B cell (primary cell): ENCODE results near the gene MICAL3. TPM values are rescaled to one million over a fixed set of nuclear protein-coding genes. Genes with fewer than 3 reads are reported as not detected.

Experiments
- ATAC-seq: fragments of 200-7000 bp; cut with Tn5 transposase; one replicate; pipeline ENCODE4 v1.10.0; 2021; ENCODE audit warnings: low read depth, mild to moderate bottlenecking, moderate number of reproducible peaks, moderate library complexity
- CTCF ChIA-PET: fragments of 350-600 bp; sonication (Branson Sonifier 250); formaldehyde crosslinking; loops from one replicate; lab custom pipeline; 2021; ENCODE audit warnings: antibody characterized with exemption, inconsistent platforms; lab: Charles Lee
- POLR2A ChIA-PET: fragments of 350-600 bp; sonication (Branson Sonifier 250); formaldehyde crosslinking; loops from one replicate; lab custom pipeline; 2021; ENCODE audit warnings: antibody characterized with exemption; lab: Charles Lee
- DNase-seq: peaks from one replicate; pipeline ENCODE4 v3.0.0; 2013
- H2AFZ ChIP-seq: 2 replicates; pipeline ENCODE4 v1.6.1; 2012; ENCODE audit warnings: mild to moderate bottlenecking, low read depth, low read length; ENCODE audit not compliant: insufficient read depth, poor library complexity, severe bottlenecking
- H3K27ac ChIP-seq, 2 donors: 1 replicate in 1 of 2; 2 replicates in 1 of 2; pipeline ENCODE4 v1.5.1; 2012 to 2013; ENCODE audit warnings: low read length in 2 of 2, mild to moderate bottlenecking in 2 of 2, moderate library complexity in 1 of 2
- H3K27me3 ChIP-seq, 4 experiments: fragments of 200-600 bp in 1 of 4; sonication (generic) in 1 of 4; replicated peaks in 1 of 4; 1 replicate in 2 of 4; 2 replicates in 2 of 4; pipeline versions ENCODE4 v1.6.1 to v1.7.0; 2013 to 2016; ENCODE audit warnings: low read length in 3 of 4, mild to moderate bottlenecking in 2 of 4, mixed read lengths in 1 of 4, moderate library complexity in 1 of 4; ENCODE audit not compliant: insufficient read depth in 4 of 4, control insufficient read depth in 3 of 4; ENCODE audit errors: control extremely low read depth in 1 of 4
- H3K36me3 ChIP-seq, 2 experiments: replicated peaks in 1 of 2; 1 replicate in 1 of 2; 2 replicates in 1 of 2; pipeline versions ENCODE4 v1.6.1 to v1.7.1; 2013; ENCODE audit warnings: low read length in 1 of 2; ENCODE audit not compliant: insufficient read depth in 2 of 2, control insufficient read depth in 1 of 2; ENCODE audit errors: control extremely low read depth in 1 of 2, extremely low read depth in 1 of 2
- H3K4me1 ChIP-seq, 2 donors: fragments of 200-600 bp in 1 of 2; sonication (generic) in 1 of 2; 1 replicate in 1 of 2; 2 replicates in 1 of 2; pipeline versions ENCODE4 v1.5.1 to v1.6.1; 2013 to 2017; ENCODE audit warnings: low read length in 2 of 2; ENCODE audit not compliant: control insufficient read depth in 2 of 2, insufficient read depth in 2 of 2
- H3K4me2 ChIP-seq: replicated peaks from 2 replicates; pipeline ENCODE3; 2012; ENCODE audit warnings: mild to moderate bottlenecking, low read depth, low read length; ENCODE audit not compliant: poor library complexity, severe bottlenecking
- H3K4me3 ChIP-seq, 5 experiments: fragments of 200-600 bp in 1 of 5; sonication (generic) in 1 of 5; 1 replicate in 3 of 5; 2 replicates in 2 of 5; pipeline versions ENCODE4 v1.5.1 to v1.7.0; 2011 to 2016; ENCODE audit warnings: low read length in 4 of 5, mild to moderate bottlenecking in 4 of 5, low read depth in 2 of 5, control low read depth in 1 of 5, moderate library complexity in 1 of 5; ENCODE audit not compliant: insufficient read depth in 1 of 5; ENCODE audit errors: control extremely low read depth in 1 of 5, extremely low read depth in 1 of 5
- H3K79me2 ChIP-seq: fragments of 200-600 bp; sonication (generic); one replicate; pipeline ENCODE4 v1.6.0; 2016; ENCODE audit warnings: low read length; ENCODE audit not compliant: control insufficient read depth, insufficient read depth
- H3K9ac ChIP-seq: fragments of 200-600 bp; sonication (generic); 2 replicates; pipeline ENCODE4 v1.6.1; 2017; ENCODE audit warnings: mild to moderate bottlenecking, low read length, moderate library complexity
- H3K9me3 ChIP-seq, 3 donors: one replicate each; pipeline versions ENCODE4 v1.6.1 to v1.7.1; 2013; ENCODE audit warnings: low read length in 2 of 3; ENCODE audit not compliant: control insufficient read depth in 2 of 3, insufficient read depth in 1 of 3; ENCODE audit errors: control extremely low read depth in 1 of 3
- H4K20me1 ChIP-seq: 2 replicates; pipeline ENCODE4 v1.6.0; 2012; ENCODE audit warnings: mild to moderate bottlenecking, low read length; ENCODE audit not compliant: insufficient read depth, control insufficient read depth, poor library complexity, severe bottlenecking
- H3K27ac Mint-ChIP-seq: one replicate; pipeline ENCODE4 v1.8.0; 2021; ENCODE audit warnings: mixed read lengths
- H3K27me3 Mint-ChIP-seq: one replicate; pipeline ENCODE4 v1.8.0; 2021; ENCODE audit warnings: mixed read lengths
- H3K4me1 Mint-ChIP-seq: one replicate; pipeline ENCODE4 v1.8.0; 2021; ENCODE audit warnings: mixed read lengths
- H3K4me3 Mint-ChIP-seq: one replicate; pipeline ENCODE4 v1.8.0; 2021; ENCODE audit warnings: mixed read lengths
- H3K9me3 Mint-ChIP-seq: one replicate; pipeline ENCODE4 v1.8.0; 2022; ENCODE audit warnings: mixed read lengths; ENCODE audit not compliant: insufficient read depth
- EZH2 ChIP-seq: IDR thresholded peaks from 2 replicates; pipeline ENCODE4 v1.6.1; 2012; ENCODE audit warnings: borderline replicate concordance, low read depth, mild to moderate bottlenecking, moderate library complexity, low read length; ENCODE audit not compliant: insufficient read depth, poor library complexity, severe bottlenecking
- WGBS: methylation state at CpG from one replicate; pipeline ENCODE4 v1.1.5; 2013; ENCODE audit warnings: missing lambda C conversion rate; ENCODE audit not compliant: insufficient coverage; 5-methylcytosine and 5-hydroxymethylcytosine counted together
- intact Hi-C: fragments of 100-400 bp; cut with micrococcal nuclease; formaldehyde crosslinking; loops from one replicate; pipeline ENCODE4 v1.10.0; 2022
- polyA plus RNA-seq: library from polyadenylated mRNA; depleted of rRNA; stranded (reverse); fragments of >200 nt; gene quantifications from 2 replicates; pipeline ENCODE4 v1.2.3, GENCODE V29; 2012
- total RNA-seq, 2 donors: library from RNA; stranded (reverse); fragments of 120-200 nt in 1 of 2; gene quantifications; 1 replicate in 1 of 2; 2 replicates in 1 of 2; pipeline versions ENCODE4 v1.2.3 to v1.2.4, GENCODE V29; 2013 to 2022
- TF ChIP-seq, protein P1 (sequence below): fragments of 200-600 bp; IDR thresholded peaks from one replicate; pipeline ENCODE4 v1.8.0; 2022; ENCODE audit warnings: antibody characterized with exemption, mild to moderate bottlenecking

MICAL3 gene
- total and polyA plus RNA-seq, 2 donors (not counting 1 experiment from before 2014, with no cell fraction given): 50.5 to 253 TPM

DNA sequence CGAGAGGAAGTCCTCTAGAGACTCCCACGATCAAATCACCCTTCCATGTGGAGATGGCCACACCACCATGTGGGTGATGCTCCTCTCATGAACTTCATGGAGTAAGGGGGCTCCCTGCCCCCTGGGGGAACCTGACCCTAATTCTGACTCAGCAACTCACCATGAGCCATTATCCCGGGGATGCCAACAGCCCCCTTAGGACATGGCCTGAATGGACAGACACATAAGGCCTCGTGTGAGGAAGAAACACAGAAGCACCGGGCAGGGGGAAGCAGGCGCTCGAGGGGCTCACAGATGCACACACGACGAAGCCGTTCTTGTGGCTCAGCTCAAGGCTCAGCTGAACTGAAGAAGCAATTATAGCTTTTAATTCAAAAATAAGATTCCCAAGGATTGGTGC is 150.6 kb downstream of the MICAL3 start:
- WGBS: 98% methylated on average over 9 of the region's 10 CpGs
- ChIA-PET POLR2A (interaction anchor here (0.8 kb wide), 1 partner anchor 131 kb away, joined by 3 read pairs; no protein-coding TSS in a partner anchor), CTCF (no interaction called here)
- Histone ChIP-seq H2AFZ (no peak overlapping the region), H3K4me1 (no peaks in the 10 kb centered on the region), H3K4me2 (no peak overlapping the region), H3K27ac (no peak overlapping the region), H3K4me3 (no peak overlapping the region), H4K20me1 (peaks cover 77% of the 10 kb centered on the region), H3K36me3 (peaks cover 0 to 83% of the 10 kb centered on the region in 2 experiments), H3K9me3 (no peaks in the 10 kb centered on the region), H3K27me3 (no peaks in the 10 kb centered on the region), H3K9ac (no peak overlapping the region), H3K79me2 (peaks cover 20% of the 10 kb centered on the region)
- no peaks in the 10 kb centered on the region for H3K27me3 Mint-ChIP-seq
- H3K9me3 Mint-ChIP-seq: no peaks in the 10 kb centered on the region
- DNase-seq (no peak), ATAC-seq (no peak)
- intact Hi-C loops: no loop called here
- no peak overlapping the region for H3K4me3 Mint-ChIP-seq
- no peaks in the 10 kb centered on the region for H3K4me1 Mint-ChIP-seq
- TF ChIP-seq, protein P1, sequence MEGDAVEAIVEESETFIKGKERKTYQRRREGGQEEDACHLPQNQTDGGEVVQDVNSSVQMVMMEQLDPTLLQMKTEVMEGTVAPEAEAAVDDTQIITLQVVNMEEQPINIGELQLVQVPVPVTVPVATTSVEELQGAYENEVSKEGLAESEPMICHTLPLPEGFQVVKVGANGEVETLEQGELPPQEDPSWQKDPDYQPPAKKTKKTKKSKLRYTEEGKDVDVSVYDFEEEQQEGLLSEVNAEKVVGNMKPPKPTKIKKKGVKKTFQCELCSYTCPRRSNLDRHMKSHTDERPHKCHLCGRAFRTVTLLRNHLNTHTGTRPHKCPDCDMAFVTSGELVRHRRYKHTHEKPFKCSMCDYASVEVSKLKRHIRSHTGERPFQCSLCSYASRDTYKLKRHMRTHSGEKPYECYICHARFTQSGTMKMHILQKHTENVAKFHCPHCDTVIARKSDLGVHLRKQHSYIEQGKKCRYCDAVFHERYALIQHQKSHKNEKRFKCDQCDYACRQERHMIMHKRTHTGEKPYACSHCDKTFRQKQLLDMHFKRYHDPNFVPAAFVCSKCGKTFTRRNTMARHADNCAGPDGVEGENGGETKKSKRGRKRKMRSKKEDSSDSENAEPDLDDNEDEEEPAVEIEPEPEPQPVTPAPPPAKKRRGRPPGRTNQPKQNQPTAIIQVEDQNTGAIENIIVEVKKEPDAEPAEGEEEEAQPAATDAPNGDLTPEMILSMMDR: no peak
- no peak for TF ChIP-seq EZH2
- H3K27ac Mint-ChIP-seq: no peak overlapping the region

DNA sequence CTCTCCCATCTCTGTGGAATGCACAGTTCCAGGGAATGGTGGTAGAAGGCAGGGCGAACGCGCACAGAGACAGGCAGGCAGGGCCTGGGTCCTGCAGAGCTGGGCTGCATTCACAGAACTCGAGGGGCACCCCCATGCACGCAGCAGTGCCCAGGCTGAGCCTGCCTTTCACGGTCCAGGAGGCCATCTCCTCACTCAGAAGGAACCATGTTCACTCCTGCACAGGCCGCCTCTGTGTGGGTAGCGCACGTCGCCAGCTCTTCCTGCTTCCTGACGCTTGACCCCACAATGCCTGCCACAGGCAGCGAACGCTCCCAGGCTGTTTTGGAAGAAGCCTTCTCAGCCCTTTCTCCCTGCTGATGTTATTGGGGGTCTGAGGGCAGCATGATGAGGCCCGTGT is 151.2 kb downstream of the MICAL3 start:
- Histone ChIP-seq H3K4me2 (no peak overlapping the region), H3K9ac (no peak overlapping the region), H3K4me3 (no peak overlapping the region), H3K36me3 (peaks cover 0 to 83% of the 10 kb centered on the region in 2 experiments), H2AFZ (no peak overlapping the region), H4K20me1 (peaks cover 70% of the 10 kb centered on the region), H3K27me3 (no peaks in the 10 kb centered on the region), H3K79me2 (peaks cover 14% of the 10 kb centered on the region), H3K4me1 (no peaks in the 10 kb centered on the region), H3K9me3 (no peaks in the 10 kb centered on the region), H3K27ac (no peak overlapping the region)
- Mint-ChIP-seq H3K4me3 (no peak overlapping the region), H3K9me3 (no peaks in the 10 kb centered on the region), H3K27me3 (no peaks in the 10 kb centered on the region), H3K4me1 (no peaks in the 10 kb centered on the region), H3K27ac (no peak overlapping the region)
- intact Hi-C loops: no loop called here
- WGBS: 98% methylated on average over 11 of the region's 14 CpGs
- no peak for DNase-seq
- ChIA-PET CTCF (no interaction called here), POLR2A (interaction anchor here (0.8 kb wide), 1 partner anchor 131 kb away, joined by 3 read pairs; no protein-coding TSS in a partner anchor)
- TF ChIP-seq EZH2: no peak
- TF ChIP-seq, protein P1: no peak
- no peak for ATAC-seq
